GM21529 (cell line): Measurements from ENCODE around the gene RAB5IF.
A peak's percentile ranks its signal among the peaks of the same experiment; 100 is the strongest.
"Not testable (repeated sequence)": the region's sequence is repeated elsewhere in the genome, so short reads cannot be mapped to it uniquely, and the experiment has no call there.

Experiments used
- ATAC-seq: cut with Tn5 transposase; IDR thresholded peaks from one replicate; pipeline ENCODE4 v1.9.1; 2021; ENCODE audit not compliant: unreplicated experiment

RAB5IF gene, protein sequence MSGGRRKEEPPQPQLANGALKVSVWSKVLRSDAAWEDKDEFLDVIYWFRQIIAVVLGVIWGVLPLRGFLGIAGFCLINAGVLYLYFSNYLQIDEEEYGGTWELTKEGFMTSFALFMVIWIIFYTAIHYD

DNA sequence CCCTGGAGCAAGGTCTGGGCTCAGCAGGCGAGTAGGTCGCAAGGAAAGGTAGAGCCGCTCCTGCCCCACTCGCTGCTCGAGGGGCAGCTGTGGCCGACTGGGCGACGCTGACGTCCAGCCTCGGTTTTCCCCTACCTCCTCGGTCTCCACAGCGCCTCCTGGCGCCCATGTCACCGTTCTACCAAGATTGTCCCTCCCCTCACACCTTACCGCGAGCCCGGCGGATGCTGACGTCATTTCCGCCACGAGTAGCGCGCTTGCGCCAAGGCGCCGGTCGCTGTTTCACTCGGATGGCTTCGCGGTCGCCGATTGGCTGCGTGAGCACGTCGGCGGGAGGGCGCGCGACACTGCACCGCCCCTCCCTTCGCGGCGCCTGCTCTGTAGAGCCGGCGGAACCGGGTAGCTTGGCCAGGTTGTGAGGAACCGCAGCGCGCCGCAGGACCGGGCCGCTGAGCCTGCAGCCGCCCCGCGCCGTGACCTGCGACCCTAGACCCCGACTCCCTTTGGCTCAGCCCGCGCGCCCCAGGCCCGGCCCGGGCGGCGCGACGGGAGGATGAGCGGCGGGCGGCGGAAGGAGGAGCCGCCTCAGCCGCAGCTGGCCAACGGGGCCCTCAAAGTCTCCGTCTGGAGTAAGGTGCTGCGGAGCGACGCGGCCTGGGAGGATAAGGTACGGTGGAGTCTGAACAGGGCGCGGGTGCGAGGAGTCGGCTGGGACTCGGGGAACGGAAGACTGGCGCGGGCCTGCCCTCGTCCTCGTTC is at the start of gene RAB5IF:
Gene RAB5IF, plus strand, starts transcription at position 381 of the 759 bp plus-strand sequence. Its CDS starts 173 bp downstream, at position 554.
- ATAC-seq, result peak; percentile 81

DNA sequence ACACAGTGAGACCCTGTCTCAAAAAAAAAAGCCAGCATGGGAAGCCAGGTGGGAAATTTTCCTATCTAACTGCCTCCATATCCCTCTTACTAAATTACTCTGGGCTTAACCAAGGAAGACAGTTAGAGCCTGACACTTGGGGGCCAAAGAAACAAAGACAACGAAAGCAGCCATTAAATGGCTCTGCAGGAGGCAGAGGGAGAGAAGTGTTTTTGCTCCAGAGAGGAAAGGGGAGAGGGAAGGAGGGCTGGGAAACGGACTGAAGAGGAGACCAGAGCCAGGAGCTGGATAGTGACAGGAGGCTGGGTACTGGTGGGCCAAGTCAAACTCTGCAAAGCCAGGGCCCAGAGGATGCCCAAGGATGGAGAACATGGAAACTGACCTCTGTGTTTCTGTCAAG is 42.9 kb upstream of the RAB5IF start:
- no peak for ATAC-seq

DNA sequence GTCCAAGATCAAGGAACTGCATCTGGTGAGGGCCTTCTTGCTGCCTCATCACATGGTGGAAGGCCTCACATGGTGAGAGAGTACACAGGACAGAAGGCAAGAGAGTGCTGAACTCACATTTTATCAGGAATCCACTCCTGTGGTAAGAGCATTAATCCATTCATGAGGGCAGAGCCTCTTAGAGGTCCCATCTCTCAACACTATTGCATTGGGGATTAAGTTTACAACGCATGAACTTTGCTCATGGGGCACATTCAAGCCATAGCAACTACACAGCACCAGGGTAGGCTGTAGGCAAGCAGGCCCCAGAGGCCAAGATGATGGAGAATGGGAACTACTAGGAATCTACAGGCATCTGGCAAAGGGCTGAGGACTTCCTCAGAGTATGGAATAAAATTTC is 42.2 kb upstream of the RAB5IF start:
- ATAC-seq, result no peak

DNA sequence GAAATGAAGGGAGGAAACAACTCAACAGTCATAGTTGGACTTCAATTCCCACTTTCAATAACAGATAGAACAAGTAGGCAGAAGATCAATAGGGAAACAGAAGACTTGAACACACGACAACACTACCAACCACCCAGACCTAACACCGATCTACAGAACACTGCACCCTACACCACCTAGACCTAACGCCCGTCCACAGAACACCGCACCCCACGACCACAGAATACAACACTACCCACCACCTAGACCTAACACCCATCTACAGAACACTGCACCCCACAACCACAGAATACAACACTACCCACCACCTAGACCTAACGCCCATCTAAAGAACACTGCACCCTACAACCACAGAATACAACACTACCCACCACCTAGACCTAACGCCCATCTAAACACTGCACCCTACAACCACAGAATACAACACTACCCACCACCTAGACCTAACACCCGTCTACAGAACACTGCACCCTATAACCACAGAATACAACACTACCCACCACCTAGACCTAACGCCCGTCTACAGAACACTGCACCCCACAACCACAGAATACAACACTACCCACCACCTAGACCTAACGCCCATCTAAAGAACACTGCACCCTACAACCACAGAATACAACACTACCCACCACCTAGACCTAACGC is 41.4 kb upstream of the RAB5IF start:
- not testable (repeated sequence) for ATAC-seq

DNA sequence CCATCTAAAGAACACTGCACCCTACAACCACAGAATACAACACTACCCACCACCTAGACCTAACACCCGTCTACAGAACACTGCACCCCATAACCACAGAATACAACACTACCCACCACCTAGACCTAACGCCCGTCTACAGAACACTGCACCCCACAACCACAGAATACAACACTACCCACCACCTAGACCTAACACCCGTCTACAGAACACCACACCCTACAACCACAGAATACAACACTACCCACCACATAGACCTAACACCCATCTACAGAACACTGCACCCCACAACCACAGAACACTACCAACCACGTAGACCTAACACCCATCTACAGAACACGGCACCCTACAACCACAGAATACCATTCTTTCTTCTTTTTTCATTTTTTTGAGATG is 40.9 kb upstream of the RAB5IF start:
- ATAC-seq, result not testable (repeated sequence)

DNA sequence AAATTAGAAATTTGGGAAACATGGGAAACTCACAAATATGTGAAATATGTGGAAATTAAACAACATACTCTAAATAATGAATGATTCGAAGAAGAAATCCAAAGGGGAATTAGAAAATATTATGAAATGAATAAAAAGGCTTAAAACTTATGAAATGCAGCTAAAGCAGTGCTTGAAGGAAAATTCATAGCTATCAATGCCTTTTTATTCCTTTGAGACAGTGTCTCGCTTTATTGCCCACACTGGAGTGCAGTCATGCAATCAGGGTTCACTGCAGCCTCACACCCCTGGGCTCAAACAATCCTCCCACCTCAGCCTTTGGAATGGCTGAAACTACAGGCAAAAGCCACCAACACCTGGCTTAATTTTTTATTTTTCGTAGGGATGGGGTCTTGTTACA is 40.1 kb upstream of the RAB5IF start:
- ATAC-seq, result no peak

DNA sequence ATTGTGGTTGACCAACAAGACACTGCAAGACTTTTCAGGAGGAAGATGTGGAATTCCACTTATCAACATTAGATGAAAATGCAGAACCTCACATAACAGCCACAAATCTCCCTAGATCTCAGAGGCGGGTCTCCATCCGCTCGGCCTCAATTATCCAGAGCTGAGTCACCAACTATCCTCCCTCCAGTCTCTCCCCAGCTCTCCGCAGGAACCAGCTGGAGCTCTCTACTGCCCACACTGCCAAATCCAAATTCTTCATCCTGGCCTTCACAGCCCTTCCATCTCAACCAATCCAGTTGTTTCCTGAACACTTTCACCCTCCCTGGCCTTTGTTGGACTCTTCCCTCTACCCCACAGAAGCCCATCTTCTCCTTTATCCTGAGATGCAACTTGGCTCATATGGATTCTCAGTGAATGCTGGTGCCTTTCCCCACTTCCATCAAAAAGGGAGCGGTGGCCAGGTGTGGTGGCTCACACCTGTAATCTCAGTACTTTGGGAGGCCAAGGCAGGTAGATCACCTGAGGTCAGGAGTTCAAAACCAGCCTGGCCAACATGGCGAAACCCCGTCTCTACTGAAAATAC is 35.6 kb upstream of the RAB5IF start:
- no peak for ATAC-seq

DNA sequence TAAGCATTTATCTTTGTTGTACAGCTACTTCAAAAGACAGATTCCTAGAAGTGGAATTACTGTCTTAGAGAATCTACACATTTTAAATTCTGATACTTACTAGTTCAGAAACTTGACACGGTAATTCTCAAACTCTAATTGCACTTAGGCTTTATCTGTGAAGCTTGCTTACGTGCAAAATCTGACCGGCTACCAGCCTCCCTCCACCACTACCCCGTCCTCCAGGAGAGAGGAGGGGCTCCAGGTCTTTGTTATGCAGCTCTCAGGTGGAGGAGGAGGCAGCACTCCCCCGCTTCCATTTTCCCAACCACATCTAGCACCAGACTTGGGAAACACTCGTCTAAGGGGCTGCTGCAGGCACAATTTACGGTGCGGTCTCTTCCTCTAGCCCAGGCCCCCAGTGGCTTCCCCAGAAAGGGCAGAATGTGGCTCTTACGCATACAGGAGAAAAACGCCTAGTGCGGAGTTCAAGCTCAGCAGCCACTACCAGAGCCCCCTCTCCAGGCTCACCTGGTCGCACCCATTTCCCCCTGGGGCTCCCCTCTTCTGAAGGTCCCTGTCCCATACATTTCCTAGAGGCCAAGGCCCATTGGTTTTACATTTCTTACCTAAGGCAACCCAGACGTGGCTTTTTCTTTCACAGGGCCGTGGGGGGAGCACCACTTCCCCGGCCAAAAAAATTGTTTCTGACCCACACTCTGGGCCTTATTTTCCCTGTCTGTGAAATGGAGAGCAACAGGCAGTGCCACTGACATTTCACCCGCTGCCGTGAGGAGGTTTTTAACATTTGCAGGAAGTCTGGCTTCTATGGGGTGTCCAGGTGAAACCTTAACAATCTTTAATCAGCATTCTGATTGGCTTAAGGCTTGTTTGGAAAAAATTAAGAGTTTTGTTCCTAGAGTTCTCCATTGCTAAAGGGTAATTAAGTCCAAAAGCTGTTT is 33.7 kb upstream of the RAB5IF start:
- no peak for ATAC-seq

DNA sequence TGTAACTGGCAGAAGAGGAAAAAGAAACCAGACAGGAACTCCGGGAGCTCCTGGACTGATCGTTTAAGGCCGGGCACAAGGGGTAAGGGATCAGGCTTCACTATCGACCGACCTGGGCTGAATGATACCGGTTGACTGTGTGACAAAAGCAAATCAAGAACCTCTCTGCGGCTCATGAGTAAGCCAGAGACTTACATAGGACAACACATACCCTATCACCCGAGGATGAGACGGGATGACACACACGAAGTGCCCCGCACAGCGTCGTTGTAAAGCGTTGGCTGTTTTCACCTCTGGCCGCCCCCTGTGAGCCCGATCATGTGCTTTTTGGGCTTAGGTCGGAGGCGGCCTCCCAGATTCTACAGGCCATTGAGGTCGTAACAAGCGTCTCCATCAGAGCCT is 32.9 kb upstream of the RAB5IF start:
- ATAC-seq, result peak; percentile 11

DNA sequence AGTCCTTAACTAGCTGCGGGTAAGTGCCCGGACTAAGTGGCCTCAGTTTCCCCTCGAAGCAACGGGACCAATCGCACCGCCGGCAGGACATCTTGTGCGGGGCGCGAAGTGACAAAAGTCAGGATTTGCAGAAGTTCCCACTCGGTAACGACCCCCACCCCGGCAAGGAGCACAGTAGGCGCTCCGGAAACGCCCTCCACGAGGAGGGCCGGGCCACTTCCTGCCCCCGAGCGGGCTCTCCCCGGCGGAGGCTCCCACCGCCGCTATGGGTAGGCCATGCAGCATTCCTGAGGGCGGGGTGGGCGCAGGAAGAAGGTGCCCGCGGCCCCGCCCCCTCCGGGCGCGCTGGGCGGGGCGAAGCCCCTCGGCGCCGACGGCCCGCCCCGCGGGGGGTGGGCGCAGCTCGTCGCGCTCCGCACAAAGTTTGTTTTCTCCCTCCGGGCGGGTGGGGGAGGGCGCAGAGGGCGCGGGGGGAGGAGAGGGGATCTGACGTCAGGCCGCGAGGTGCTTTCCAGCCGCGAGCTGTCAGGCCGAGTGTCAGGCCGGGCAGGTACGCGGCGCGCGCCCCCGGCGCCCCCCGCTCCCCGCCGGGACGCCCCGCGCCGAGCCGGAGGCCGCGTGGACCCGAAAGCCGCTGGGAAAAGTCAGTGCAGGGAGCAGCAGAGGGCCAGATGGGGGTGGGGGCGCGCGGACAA is 32.3 kb upstream of the RAB5IF start, which contains the start of gene TGIF2:
Gene TGIF2, plus strand, starts transcription at position 495 of the 695 bp plus-strand sequence. CDS start 5,178 bp downstream, outside the sequence.
- ATAC-seq, result peak; percentile 63

DNA sequence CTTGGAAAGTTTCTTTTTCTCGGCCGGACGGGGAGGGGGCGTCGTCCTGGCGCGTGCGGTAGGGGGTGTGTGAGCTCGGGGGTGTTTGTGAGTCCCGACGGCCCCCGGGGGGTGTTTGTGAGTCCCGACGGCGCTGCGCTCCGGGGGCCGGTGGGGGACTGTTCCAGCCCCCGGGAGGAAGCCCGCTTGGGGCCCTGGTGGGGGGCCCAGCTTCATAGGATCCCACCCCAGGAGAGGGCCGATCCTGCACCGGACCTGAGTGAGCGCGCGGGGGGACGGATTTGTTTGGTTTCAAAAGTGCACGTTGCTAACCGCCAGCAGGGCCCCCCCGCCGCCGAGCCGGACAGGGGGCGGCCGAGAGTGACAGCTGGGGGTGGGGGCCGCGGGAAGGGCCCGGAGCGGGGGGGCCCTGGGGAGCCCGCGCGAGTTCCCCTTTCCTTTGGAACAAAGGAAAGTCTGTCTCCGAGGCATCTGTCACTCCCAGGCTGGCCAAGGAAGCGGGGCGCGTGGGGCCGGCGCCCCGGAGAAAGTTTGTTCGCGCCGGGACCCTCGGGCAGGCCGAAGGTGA is 31.7 kb upstream of the RAB5IF start:
- ATAC-seq, result no peak

DNA sequence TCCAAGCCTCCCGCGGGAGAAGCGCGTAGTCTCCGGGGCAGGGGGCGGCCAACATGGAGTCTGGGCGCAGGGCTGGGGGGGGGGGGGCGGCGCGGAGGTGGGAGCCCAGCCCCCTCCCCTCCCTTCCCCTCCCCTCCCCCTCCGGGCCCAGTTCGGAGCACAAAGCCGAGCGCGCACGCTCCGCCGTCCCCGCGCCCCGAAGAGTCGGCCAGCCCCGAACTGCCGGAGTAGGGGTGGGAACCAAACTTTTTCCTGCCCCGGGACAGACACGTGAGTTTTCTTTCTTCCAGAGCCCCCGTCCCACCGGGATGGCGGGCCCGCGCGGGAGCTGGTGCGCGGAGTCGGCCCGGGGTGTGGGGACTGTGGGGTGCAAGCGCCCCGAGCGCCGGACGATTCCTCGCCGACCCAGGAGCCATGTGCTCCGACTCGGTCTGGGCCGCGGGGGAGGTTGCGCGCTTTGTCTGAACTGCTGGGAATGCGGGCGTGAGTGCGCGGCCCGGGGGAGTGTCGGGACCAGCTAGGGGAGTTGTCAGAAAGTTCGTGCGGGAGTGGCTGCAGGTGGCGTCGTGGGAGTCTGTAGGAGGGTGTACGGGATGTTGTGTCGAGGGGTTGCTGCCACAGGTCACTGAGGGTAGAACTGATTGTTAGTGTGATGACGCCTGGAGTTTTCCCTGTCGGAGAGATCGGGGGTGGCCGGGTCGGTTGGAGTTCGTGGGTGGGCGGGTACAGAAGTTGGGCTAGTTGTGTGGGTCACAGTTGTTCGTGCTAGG is 31.0 kb upstream of the RAB5IF start:
- no peak for ATAC-seq

DNA sequence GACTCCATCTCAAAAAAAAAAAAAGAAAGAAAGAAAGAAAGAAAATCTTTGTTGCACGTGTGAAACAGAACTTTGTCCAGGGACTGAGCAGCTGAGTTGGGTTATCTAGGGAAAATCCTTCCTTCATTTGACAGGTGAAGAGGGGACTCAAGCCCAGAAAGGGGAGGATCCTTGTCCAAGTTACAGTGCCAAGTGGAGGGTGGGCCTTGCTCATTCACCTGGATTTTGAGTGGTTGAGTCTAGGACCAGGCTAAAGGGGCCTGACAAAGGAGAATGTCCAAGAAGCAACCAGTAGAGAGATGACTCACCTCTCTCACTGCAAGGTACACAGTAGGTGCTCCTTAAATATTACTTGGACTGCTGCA is 29.5 kb upstream of the RAB5IF start:
- no peak for ATAC-seq

DNA sequence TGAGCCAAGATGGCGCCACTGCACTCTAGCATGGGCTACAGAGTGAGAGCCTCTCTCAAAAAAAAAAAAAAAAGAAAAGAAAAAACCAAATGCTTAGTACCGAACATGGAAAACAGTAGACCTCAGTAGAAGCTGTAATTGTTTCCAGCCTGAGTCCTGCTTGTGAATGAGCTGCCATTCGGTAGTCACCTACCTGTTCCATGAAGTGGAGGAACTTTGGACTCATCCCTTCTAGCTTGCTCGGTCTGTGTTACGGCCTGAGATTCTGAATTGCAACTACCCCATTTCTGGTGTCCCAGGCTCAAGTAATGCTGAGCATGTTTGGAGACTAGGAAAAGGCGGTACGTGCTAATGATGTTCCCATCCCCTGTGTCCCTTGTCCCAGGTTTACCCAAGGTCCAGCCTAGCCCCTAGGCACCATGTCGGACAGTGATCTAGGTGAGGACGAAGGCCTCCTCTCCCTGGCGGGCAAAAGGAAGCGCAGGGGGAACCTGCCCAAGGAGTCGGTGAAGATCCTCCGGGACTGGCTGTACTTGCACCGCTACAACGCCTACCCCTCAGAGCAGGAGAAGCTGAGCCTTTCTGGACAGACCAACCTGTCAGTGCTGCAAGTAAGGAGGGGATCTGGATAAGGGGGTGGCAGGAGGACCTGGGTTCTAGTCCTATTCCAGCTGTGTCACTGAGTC is 27.1 kb upstream of the RAB5IF start:
- ATAC-seq, result no peak

DNA sequence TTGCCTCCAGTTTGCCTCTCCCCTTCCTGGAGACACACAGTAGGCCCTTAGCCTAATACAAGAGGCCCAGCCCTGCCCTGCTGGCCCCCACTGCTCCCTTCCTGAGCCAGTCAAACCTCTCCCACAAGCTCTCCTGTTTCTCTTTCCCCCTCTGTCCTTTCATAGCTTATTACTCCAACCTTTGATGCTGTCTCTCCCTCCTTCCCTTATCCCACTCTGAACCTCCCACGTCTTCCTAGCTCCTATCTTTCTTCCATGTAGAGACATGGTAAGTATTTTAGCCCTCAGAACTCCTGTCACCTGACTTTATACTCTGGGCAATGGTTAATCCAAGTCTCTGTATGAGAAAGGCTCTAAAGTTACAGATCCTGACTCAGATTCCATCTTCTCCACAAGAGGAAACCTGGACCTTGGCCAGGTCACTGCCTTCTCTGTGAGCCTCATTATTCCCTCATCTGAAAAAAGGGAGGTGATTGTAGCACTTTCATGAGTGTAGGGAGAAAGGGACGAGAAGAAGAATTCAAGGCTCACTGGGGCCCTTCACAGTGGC is 25.5 kb upstream of the RAB5IF start:
- ATAC-seq, result no peak

DNA sequence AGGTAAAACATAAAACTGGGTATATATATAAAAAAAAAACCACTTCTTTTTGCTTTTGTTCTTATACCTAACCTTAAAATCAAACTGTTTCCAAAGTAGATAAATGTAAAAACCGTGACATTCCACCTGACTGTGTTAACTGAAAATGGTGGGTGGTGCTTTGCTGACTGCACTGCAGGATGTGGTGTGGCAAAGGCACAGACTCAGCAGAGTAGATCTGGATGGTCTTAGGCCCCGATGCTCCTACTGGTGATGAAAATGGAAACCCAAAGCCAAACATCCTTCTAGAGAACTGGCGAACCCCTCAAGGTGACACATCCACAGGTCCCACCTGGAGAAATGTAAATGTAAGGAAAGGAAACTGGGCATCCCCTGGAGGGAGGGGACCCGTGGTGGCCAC is 23.3 kb upstream of the RAB5IF start:
- no peak for ATAC-seq

DNA sequence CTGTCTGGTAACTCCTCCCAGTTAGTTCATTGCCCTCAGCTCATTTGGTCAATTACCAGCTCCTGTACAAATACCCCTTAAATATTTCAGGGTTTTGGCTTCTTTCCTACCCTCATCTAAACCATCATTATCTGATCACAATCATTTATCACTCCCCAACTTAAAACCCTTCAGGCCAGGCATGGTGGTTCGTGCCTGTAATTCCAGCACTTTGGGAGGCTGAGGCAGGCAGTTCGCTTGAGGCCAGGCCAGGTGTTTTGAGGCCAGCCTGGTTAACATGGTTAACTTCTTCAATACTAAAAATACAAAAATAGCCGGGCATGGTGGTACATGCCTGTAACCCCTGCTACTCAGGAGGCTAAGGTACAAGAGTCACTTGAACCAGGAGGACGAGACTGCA is 22.8 kb upstream of the RAB5IF start:
- ATAC-seq, result no peak

DNA sequence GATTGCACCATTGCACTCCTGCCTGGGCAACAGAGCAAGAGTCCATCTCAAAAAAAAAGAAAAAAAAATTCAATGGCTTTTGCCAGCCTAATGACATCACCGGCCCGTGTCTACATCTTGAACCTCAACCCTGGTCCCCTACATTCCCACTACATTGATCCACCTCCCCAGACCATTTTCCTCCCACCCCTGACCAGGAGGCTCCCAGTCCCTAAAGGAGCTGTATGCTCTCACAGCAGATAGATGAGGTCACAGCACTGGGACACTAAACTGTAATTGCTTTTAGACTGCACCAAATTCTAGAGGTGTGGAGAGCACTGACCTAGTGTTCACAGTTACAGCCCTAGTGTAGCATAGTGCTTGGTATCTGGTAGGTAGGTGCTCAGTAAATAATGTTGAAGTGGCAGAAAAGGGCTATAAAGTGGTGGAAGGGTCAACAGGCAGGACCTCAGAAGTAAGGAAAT is 21.5 kb upstream of the RAB5IF start:
- ATAC-seq, result no peak
